C4-2B (cell line): ENCODE measurements around the gene SIVA1.

ENCODE experiments used
- H3K27ac ChIP-seq: fragments of 450-650 bp; 2 replicates; pipeline ENCODE4 v1.5.1; 2017
- ZFX ChIP-seq: fragments of 450-650 bp; IDR thresholded peaks from 2 replicates; pipeline ENCODE4 v1.6.1; 2017
- TF ChIP-seq, protein P1 (sequence below): fragments of 450-650 bp; conservative IDR thresholded peaks from 2 replicates; pipeline ENCODE4 v1.5.1; 2017; ENCODE audit warnings: mild to moderate bottlenecking

Gene SIVA1

DNA sequence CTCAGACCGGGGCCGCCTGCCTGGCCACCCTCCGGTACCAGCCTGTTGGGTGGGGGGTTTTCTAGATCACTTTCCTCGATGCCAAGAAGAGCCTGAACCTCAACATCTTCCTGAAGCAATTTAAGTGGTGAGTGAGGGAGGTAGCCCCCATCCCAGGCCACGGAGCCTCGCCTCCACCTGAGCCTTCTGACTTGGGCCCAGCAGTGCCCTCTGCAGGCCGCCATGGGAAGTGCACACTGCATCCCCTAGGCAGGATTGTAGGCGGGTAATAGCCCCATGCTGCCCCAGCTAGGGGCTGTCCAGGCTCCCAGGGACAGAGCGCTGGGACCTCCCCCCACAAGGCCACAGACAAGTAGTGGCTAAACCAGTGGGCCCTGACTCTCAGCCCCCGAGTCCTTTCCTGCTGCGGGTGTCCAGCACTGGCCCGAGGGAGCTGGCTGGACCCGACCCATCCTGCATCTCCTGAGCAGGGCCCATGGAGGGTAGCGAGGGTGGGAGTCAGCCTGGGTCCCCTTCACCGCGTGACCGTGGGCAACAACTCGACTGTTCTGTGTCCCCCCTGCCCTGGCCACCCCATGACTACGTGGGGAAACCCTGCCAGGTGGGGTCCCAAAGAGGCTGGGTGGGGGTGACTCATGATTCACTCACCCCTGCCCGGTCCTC is 44.2 kb upstream of the SIVA1 start:
- no peak for TF ChIP-seq ZFX
- TF ChIP-seq, protein P1, sequence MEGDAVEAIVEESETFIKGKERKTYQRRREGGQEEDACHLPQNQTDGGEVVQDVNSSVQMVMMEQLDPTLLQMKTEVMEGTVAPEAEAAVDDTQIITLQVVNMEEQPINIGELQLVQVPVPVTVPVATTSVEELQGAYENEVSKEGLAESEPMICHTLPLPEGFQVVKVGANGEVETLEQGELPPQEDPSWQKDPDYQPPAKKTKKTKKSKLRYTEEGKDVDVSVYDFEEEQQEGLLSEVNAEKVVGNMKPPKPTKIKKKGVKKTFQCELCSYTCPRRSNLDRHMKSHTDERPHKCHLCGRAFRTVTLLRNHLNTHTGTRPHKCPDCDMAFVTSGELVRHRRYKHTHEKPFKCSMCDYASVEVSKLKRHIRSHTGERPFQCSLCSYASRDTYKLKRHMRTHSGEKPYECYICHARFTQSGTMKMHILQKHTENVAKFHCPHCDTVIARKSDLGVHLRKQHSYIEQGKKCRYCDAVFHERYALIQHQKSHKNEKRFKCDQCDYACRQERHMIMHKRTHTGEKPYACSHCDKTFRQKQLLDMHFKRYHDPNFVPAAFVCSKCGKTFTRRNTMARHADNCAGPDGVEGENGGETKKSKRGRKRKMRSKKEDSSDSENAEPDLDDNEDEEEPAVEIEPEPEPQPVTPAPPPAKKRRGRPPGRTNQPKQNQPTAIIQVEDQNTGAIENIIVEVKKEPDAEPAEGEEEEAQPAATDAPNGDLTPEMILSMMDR = peak; percentile 98
- no peak overlapping the region for H3K27ac ChIP-seq

DNA sequence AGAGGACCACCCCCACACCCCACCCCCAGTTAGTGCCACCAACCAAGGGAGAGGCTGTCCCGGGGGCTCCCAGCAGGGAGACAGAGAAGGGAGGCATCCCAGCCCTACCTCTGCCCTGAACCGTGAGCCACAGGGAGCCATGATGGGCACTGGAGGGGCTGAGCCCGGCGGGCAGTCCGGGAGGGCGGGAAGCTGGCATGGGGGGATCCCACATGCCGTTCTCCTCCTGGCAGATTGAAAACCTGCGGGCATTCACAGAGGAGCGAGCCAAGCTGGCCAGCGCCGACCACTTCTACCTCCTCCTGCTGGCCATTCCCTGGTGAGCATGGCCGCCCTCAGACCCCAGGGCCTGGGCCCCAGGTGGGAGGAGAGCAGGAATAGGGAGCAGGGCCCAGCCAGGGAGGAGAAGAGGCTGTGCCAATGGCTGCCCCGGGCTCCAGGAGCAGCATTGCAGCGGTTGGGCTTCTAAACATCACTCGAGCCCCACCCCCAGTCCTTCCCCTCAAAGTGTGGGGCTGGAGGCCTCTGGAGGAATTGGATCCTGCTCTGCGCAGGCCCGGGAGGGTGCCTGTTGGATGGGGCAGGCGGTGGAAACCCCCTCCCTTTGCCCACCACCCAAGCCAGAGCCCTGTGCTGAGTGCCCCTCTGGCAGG is 43.4 kb upstream of the SIVA1 start:
- no peak for TF ChIP-seq ZFX
- TF ChIP-seq, protein P1 = no peak
- H3K27ac ChIP-seq = no peak overlapping the region

DNA sequence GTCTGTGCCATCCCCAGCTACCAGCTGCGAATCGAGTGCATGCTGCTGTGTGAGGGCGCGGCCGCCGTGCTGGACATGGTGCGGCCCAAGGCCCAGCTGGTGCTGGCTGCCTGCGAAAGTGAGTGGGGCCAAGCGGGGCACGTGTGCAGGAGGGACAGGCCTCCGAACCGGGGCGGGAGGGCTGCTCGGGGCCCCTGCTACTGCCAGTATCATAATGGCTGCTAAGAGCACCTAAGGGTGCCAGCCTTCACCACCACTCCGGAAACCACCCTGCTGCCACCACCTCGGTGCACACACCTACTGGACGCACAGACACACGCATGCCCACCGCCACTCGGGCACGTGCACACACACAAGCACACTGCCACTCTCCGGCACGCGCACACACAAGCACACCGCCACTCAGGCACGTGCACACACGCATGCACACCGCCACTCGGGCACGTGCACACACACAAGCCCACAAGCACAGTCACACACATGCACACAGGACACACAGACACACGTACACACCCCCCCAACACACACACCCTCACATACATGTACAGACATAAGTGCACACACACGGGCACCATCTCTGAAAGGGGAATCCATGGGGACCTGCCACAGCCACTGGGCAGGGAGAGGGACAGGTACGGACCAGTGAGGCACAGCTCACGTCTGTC is 42.7 kb upstream of the SIVA1 start:
- no peak overlapping the region for H3K27ac ChIP-seq
- TF ChIP-seq, protein P1 = no peak
- TF ChIP-seq ZFX = no peak

DNA sequence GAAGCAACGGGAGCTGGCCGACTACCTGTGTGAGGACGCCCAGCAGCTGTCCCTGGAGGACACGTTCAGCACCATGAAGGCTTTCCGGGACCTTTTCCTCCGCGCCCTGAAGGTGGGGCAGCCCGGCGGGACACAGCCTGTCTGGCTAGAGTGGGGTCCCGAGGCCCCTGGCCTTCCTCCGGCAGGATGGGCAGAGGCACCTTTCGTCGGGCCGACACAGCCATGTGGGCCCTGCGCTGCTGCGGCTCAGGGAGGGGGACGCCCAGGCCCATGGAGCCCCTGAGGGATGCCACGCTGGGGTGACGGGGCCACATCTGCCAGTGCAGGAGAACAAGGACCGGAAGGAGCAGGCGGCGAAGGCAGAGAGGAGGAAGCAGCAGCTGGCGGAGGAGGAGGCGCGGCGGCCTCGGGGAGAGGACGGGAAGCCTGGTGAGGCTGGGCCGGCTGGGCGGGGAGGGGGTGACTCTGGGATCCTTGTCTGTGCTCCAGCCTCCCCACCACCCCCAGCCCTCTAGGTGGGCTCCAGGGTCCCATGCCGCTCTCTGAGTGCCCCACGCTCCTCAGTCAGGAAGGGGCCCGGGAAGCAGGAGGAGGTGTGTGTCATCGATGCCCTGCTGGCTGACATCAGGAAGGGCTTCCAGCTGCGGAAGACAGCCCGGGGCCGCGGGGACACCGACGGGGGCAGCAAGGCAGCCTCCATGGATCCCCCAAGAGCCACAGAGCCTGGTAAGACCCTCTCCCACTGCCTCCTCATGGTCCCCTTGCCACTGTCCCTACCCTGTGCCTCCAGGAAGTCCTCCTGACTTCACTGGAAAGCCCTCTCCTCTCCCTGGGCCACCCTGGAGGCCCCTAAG is 39.8 kb upstream of the SIVA1 start:
- no peak overlapping the region for H3K27ac ChIP-seq
- no peak for TF ChIP-seq ZFX
- TF ChIP-seq, protein P1 = no peak

DNA sequence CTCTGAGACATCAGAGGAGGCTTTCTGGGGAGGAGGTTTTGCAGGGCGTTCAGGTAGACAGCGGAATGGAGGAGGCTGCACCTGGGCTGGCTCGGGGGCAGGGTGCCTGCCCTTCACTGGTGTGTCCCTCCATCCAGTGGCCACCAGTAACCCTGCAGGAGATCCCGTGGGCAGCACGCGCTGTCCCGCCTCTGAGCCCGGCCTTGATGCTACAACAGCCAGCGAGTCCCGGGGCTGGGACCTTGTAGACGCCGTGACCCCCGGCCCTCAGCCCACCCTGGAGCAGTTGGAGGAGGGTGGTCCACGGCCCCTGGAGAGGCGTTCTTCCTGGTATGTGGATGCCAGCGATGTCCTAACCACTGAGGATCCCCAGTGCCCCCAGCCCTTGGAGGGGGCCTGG is 38.9 kb upstream of the SIVA1 start:
- TF ChIP-seq, protein P1 = no peak
- no peak for TF ChIP-seq ZFX
- H3K27ac ChIP-seq = no peak overlapping the region

DNA sequence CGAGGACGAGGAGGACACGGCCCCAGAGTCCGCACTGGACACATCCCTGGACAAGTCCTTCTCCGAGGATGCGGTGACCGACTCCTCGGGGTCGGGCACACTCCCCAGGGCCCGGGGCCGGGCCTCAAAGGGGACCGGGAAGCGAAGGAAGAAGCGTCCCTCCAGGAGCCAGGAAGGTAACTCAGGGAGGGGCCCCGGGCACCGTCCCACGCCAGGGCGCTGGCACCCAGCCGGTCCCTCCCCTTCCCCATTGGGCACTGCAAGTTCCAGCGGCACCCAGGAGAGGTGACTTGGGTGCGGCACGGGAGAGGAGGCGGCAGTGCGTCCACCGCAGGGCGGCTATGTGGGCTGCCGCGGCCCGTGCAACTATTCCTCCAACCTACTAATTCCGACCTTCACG is 38.3 kb upstream of the SIVA1 start:
- peak overlapping the region; percentile 53 for H3K27ac ChIP-seq
- TF ChIP-seq, protein P1 = no peak
- no peak for TF ChIP-seq ZFX
